ENCODE data around the gene LTBR. TPM values are rescaled to one million over a fixed set of nuclear protein-coding genes. Genes with fewer than 3 reads are reported as not detected.

LTBR gene
- total and polyA plus RNA-seq, 10 of the 15 experiments (the other 5 are each of a cell fraction or from before 2014, with no cell fraction given), result 0.24 to 0.44 TPM; not detected in 8

GRCh38 chr12:6435961-6436715 is 52.2 kb downstream of the LTBR start:
- no TSS peak for BruUV-seq (replicated peaks)
- 87% methylated on average over 13 of the region's 13 CpGs for WGBS (ENCODE audit: insufficient coverage, insufficient replicate concordance, low lambda C conversion rate, missing lambda C conversion rate)
- ChIA-PET RAD21 (ENCODE audit: unreplicated experiment) (interaction anchor here (1.2 to 6.2 kb wide), 2 partner anchors 27 to 34 kb away, joined by 3 to 62 read pairs; no protein-coding TSS in a partner anchor), POLR2A (interaction anchor here (0.5 to 6.0 kb wide), 5 partner anchors 7 to 366 kb away, joined by 3 to 59 read pairs (median 33); partner anchors contain the start of genes CD27 and TAPBPL), CTCF (interaction anchor here (1.1 to 1.5 kb wide), 3 partner anchors 9 to 35 kb away, joined by 3 to 11 read pairs (median 4); partner anchors contain the start of genes CD27 and VAMP1), SMC1A (ENCODE audit: uncharacterized antibody, unreplicated experiment) (interaction anchor here (4.9 to 6.3 kb wide), 3 partner anchors 10 to 29 kb away, joined by 32 to 74 read pairs (median 59); partner anchors contain the start of gene CD27)
- ATAC-seq, result no peak
- Histone ChIP-seq H3K9ac (ENCODE audit: control insufficient read depth, insufficient read depth, low read length) (no peak overlapping the region), H3K27me3 (replicated peaks in 1 of 2; ENCODE audit: control insufficient read depth in 2 of 2, insufficient read depth in 2 of 2, low read length in 1 of 2) (no peaks in the 10 kb centered on the region), H3K27ac (ENCODE audit: control insufficient read depth, insufficient read depth) (no peak overlapping the region), H3K4me3 (no peak overlapping the region), H3K4me1 (ENCODE audit: control insufficient read depth, insufficient read depth, low read length) (peaks cover 42% of the 10 kb centered on the region), H2AFZ (ENCODE audit: control insufficient read depth, low read depth, low read length) (no peak overlapping the region), H3K9me3 (replicated peaks; ENCODE audit: control insufficient read depth, insufficient read depth, low read length) (no peaks in the 10 kb centered on the region), H3K4me2 (ENCODE audit: control insufficient read depth, insufficient read depth) (no peak overlapping the region), H3K79me2 (ENCODE audit: control insufficient read depth, insufficient read depth, low read length) (no peaks in the 10 kb centered on the region; the same call in 1 of the 2 replicates), H3K36me3 (ENCODE audit: control insufficient read depth in 2 of 2, insufficient read depth in 2 of 2, low read length in 1 of 2) (no peaks in the 10 kb centered on the region), H4K20me1 (ENCODE audit: control insufficient read depth, insufficient read depth) (no peaks in the 10 kb centered on the region)
- DNase-seq (ENCODE audit: low read depth, low spot score), result no peak
- TF ChIP-seq RB1 (IDR thresholded peaks at IDR 0.05; ENCODE audit: borderline replicate concordance), result no peak
- no peak for TF ChIP-seq PBX3 (IDR thresholded peaks at IDR 0.05; ENCODE audit: insufficient replicate concordance, low read depth, low read length)
- TF ChIP-seq CEBPZ (IDR thresholded peaks at IDR 0.05; ENCODE audit: low read depth, low read length), result no peak
- no peak for FAIRE-seq
- intact Hi-C loops (cut with micrococcal nuclease; ENCODE audit: unreplicated experiment) (no loop called here), in situ Hi-C loops (cut with MboI) (no loop called here)

All from GM12878 (cell line).